ENCODE measurements around the gene RPTOR.
"Not testable (repeated sequence)": the region's sequence is repeated elsewhere in the genome, so short reads cannot be mapped to it uniquely, and the experiment has no call there.

The RPTOR gene

GRCh38 chr17:80805032-80805751 is 260.6 kb downstream of the RPTOR start:
- DNase-seq (ENCODE audit: low read depth in 2 of 2, low spot score in 1 of 2), result no peak

- no peak for DNase-seq (ENCODE audit: low read depth in 2 of 2, low spot score in 1 of 2)
Measured at GRCh38 chr17:80807014-80807413, 262.4 kb downstream of the RPTOR start.

- no peak for DNase-seq (ENCODE audit: low read depth in 2 of 2, low spot score in 1 of 2)
Measured at GRCh38 chr17:80807882-80808281, 263.2 kb downstream of the RPTOR start.

GRCh38 chr17:80811181-80812105 is 266.8 kb downstream of the RPTOR start:
- DNase-seq (ENCODE audit: low read depth in 2 of 2, low spot score in 1 of 2), result no peak

GRCh38 chr17:80812362-80813088 is 267.9 kb downstream of the RPTOR start:
- no peak for DNase-seq (ENCODE audit: low read depth in 2 of 2, low spot score in 1 of 2)

GRCh38 chr17:80813318-80813717 is 268.7 kb downstream of the RPTOR start:
- DNase-seq (ENCODE audit: low read depth in 2 of 2, low spot score in 1 of 2), result no peak

- no peak for DNase-seq (ENCODE audit: low read depth in 2 of 2, low spot score in 1 of 2)
Measured at GRCh38 chr17:80814491-80814890, 269.9 kb downstream of the RPTOR start.

GRCh38 chr17:80815151-80815681 is 270.6 kb downstream of the RPTOR start:
- DNase-seq (ENCODE audit: low read depth in 2 of 2, low spot score in 1 of 2), result no peak

- DNase-seq (ENCODE audit: low read depth in 2 of 2, low spot score in 1 of 2), result not testable (repeated sequence)
Measured at GRCh38 chr17:80815718-80816117, 271.1 kb downstream of the RPTOR start.

- DNase-seq (ENCODE audit: low read depth in 2 of 2, low spot score in 1 of 2), result no peak
Measured at GRCh38 chr17:80816241-80817103, 271.8 kb downstream of the RPTOR start.

- DNase-seq (ENCODE audit: low read depth in 2 of 2, low spot score in 1 of 2), result no peak
Measured at GRCh38 chr17:80817321-80817845, 272.7 kb downstream of the RPTOR start.

GRCh38 chr17:80817861-80818260 is 273.2 kb downstream of the RPTOR start:
- DNase-seq (ENCODE audit: low read depth in 2 of 2, low spot score in 1 of 2), result no peak

GRCh38 chr17:80818871-80819270 is 274.2 kb downstream of the RPTOR start:
- no peak for DNase-seq (ENCODE audit: low read depth in 2 of 2, low spot score in 1 of 2)

GRCh38 chr17:80819422-80820164 is 275.0 kb downstream of the RPTOR start:
- no peak for DNase-seq (ENCODE audit: low read depth in 2 of 2, low spot score in 1 of 2)

GRCh38 chr17:80820331-80820730 is 275.7 kb downstream of the RPTOR start:
- no peak for DNase-seq (ENCODE audit: low read depth in 2 of 2, low spot score in 1 of 2)

GRCh38 chr17:80821546-80821945 is 276.9 kb downstream of the RPTOR start:
- no peak for DNase-seq (ENCODE audit: low read depth in 2 of 2, low spot score in 1 of 2)

- no peak for DNase-seq (ENCODE audit: low read depth in 2 of 2, low spot score in 1 of 2)
Measured at GRCh38 chr17:80822021-80822699, 277.5 kb downstream of the RPTOR start.

- no peak for DNase-seq (ENCODE audit: low read depth in 2 of 2, low spot score in 1 of 2)
Measured at GRCh38 chr17:80822700-80823410, 278.2 kb downstream of the RPTOR start.
